ENCODE measurements around the gene ATAT1. TPM values are rescaled to one million over a fixed set of nuclear protein-coding genes. Genes with fewer than 3 reads are reported as not detected.

ATAT1 gene
- total RNA-seq, 1 donor from 2014 or later, result 30.3 TPM

- Mint-ChIP-seq H3K27ac (ENCODE audit: unreplicated experiment) (peak overlapping the region; percentile 82), H3K9me3 (ENCODE audit: unreplicated experiment) (no peaks in the 10 kb centered on the region), H3K4me1 (ENCODE audit: unreplicated experiment) (peaks cover 36% of the 10 kb centered on the region), H3K36me3 (ENCODE audit: low read depth, unreplicated experiment) (peaks cover 32% of the 10 kb centered on the region), H3K4me3 (ENCODE audit: unreplicated experiment) (peak overlapping the region; percentile 45), H3K27me3 (ENCODE audit: unreplicated experiment) (peaks cover 21% of the 10 kb centered on the region)
- peak; percentile 25 for DNase-seq (ENCODE audit: low spot score)
- TF ChIP-seq CTCF (IDR thresholded peaks at IDR 0.05; ENCODE audit: unreplicated experiment), result no peak
Observed at GRCh38 chr6:30599625-30600324, 26.9 kb upstream of the ATAT1 start.

- H3K36me3 Mint-ChIP-seq (ENCODE audit: low read depth, unreplicated experiment), result peaks cover 38% of the 10 kb centered on the region
- no peak for DNase-seq (ENCODE audit: low spot score)
- H3K27me3 Mint-ChIP-seq (ENCODE audit: unreplicated experiment), result peaks cover 21% of the 10 kb centered on the region
- TF ChIP-seq CTCF (IDR thresholded peaks at IDR 0.05; ENCODE audit: unreplicated experiment), result no peak
- no peaks in the 10 kb centered on the region for H3K9me3 Mint-ChIP-seq (ENCODE audit: unreplicated experiment)
- peak overlapping the region; percentile 82 for H3K27ac Mint-ChIP-seq (ENCODE audit: unreplicated experiment)
- H3K4me3 Mint-ChIP-seq (ENCODE audit: unreplicated experiment), result peak overlapping the region; percentile 76
- H3K4me1 Mint-ChIP-seq (ENCODE audit: unreplicated experiment), result peaks cover 36% of the 10 kb centered on the region
Observed at GRCh38 chr6:30600451-30600961, 26.2 kb upstream of the ATAT1 start.

- H3K27ac Mint-ChIP-seq (ENCODE audit: unreplicated experiment), result peak overlapping the region; percentile 30
- no peaks in the 10 kb centered on the region for H3K9me3 Mint-ChIP-seq (ENCODE audit: unreplicated experiment)
- H3K36me3 Mint-ChIP-seq (ENCODE audit: low read depth, unreplicated experiment), result peaks cover 46% of the 10 kb centered on the region
- H3K4me3 Mint-ChIP-seq (ENCODE audit: unreplicated experiment), result peak overlapping the region; percentile 21
- peaks cover 21% of the 10 kb centered on the region for H3K27me3 Mint-ChIP-seq (ENCODE audit: unreplicated experiment)
- peaks cover 43% of the 10 kb centered on the region for H3K4me1 Mint-ChIP-seq (ENCODE audit: unreplicated experiment)
- TF ChIP-seq CTCF (IDR thresholded peaks at IDR 0.05; ENCODE audit: unreplicated experiment), result no peak
- no peak for DNase-seq (ENCODE audit: low spot score)
Observed at GRCh38 chr6:30601436-30601814, 25.2 kb upstream of the ATAT1 start.

GRCh38 chr6:30601815-30602641, 24.6 kb upstream of the ATAT1 start:
- Mint-ChIP-seq H3K9me3 (ENCODE audit: unreplicated experiment) (no peaks in the 10 kb centered on the region), H3K4me3 (ENCODE audit: unreplicated experiment) (no peak overlapping the region), H3K27me3 (ENCODE audit: unreplicated experiment) (peaks cover 21% of the 10 kb centered on the region), H3K36me3 (ENCODE audit: low read depth, unreplicated experiment) (peaks cover 51% of the 10 kb centered on the region), H3K27ac (ENCODE audit: unreplicated experiment) (peak overlapping the region; percentile 30), H3K4me1 (ENCODE audit: unreplicated experiment) (peaks cover 44% of the 10 kb centered on the region)
- DNase-seq (ENCODE audit: low spot score), result no peak
- no peak for TF ChIP-seq CTCF (IDR thresholded peaks at IDR 0.05; ENCODE audit: unreplicated experiment)

Data from endothelial cell (in vitro differentiated cells).